Endothelial cell of umbilical vein (primary cell): ENCODE results near the gene WDR37. TPM values are rescaled to one million over a fixed set of nuclear protein-coding genes. Genes with fewer than 3 reads are reported as not detected.

Experiments used
- BruUV-seq: library from RNA; stranded (reverse); fragments of 400-500 nt; replicated peaks from 2 replicates; lab custom pipeline; 2021; lab: Mats Ljungman, UMichigan
- CTCF ChIA-PET: fragments of 300-600, 350-600 bp; sonication (Branson Sonifier 250); formaldehyde crosslinking; loops from one replicate; lab custom pipeline; 2021; ENCODE audit warnings: antibody characterized with exemption, inconsistent platforms; lab: Charles Lee
- POLR2A ChIA-PET: fragments of 300-600, 350-600 bp; sonication (Branson Sonifier 250); formaldehyde crosslinking; loops from one replicate; lab custom pipeline; 2021; ENCODE audit warnings: antibody characterized with exemption, inconsistent platforms; lab: Charles Lee
- DNase-seq: peaks from one replicate; pipeline ENCODE4 v3.0.0-alpha.2; 2011; ENCODE audit warnings: low read depth, low spot score
- FAIRE-seq: peaks from 2 replicates; lab custom pipeline; 2011; peaks lifted over from hg19 to GRCh38; lab: Jason Lieb, UNC
- H2AFZ ChIP-seq: 2 replicates; pipeline ENCODE4 v1.6.0; 2012; ENCODE audit warnings: low read depth, low read length, control low read depth, inconsistent platforms
- H3K27ac ChIP-seq: 2 replicates; pipeline ENCODE4 v1.5.1; 2011; ENCODE audit warnings: low read depth, mild to moderate bottlenecking, control low read depth, low read length, moderate library complexity; ENCODE audit not compliant: insufficient read depth
- H3K27me3 ChIP-seq, 2 experiments: 2 replicates each; pipeline versions ENCODE4 v1.6.0 to v1.6.1; 2011; ENCODE audit warnings: low read length in 2 of 2, mixed read lengths in 1 of 2; ENCODE audit not compliant: control insufficient read depth in 2 of 2, insufficient read depth in 2 of 2
- H3K36me3 ChIP-seq, 2 experiments: 2 replicates in 1 of 2; 3 replicates in 1 of 2; pipeline ENCODE4 v1.5.1; 2011; ENCODE audit warnings: low read length in 2 of 2, mild to moderate bottlenecking in 1 of 2, moderate library complexity in 1 of 2; ENCODE audit not compliant: control insufficient read depth in 2 of 2, insufficient read depth in 2 of 2; ENCODE audit errors: extremely low read depth in 1 of 2
- H3K4me1 ChIP-seq: 3 replicates; pipeline ENCODE4 v1.5.1; 2011; ENCODE audit warnings: mild to moderate bottlenecking, low read length; ENCODE audit not compliant: control insufficient read depth, insufficient read depth; ENCODE audit errors: extremely low read depth
- H3K4me2 ChIP-seq: 2 replicates; pipeline ENCODE4 v1.6.1; 2011; ENCODE audit warnings: low read length, control low read depth, mixed read lengths; ENCODE audit not compliant: insufficient read depth
- H3K4me3 ChIP-seq, 3 experiments: fragments of 200-600 bp in 1 of 3; sonication (generic), shearing (Covaris generic) in 1 of 3; replicated peaks in 1 of 3; 2 replicates each; pipeline ENCODE4 v1.5.1; 2011 to 2016; ENCODE audit warnings: control low read depth in 3 of 3, low read length in 3 of 3, mild to moderate bottlenecking in 2 of 3, inconsistent platforms in 1 of 3, low read depth in 1 of 3, moderate library complexity in 1 of 3; ENCODE audit not compliant: insufficient read depth in 1 of 3
- H3K79me2 ChIP-seq: 2 replicates; pipeline ENCODE4 v1.6.0; 2012; ENCODE audit warnings: low read length, inconsistent platforms; ENCODE audit not compliant: control insufficient read depth, insufficient read depth
- H3K9ac ChIP-seq: replicated peaks from 2 replicates; pipeline ENCODE3; 2011; ENCODE audit warnings: low read length, control low read depth; ENCODE audit not compliant: insufficient read depth; ENCODE audit errors: extremely low read depth
- H3K9me1 ChIP-seq: replicated peaks from 3 replicates; pipeline ENCODE4 v1.6.0; 2011; ENCODE audit warnings: mild to moderate bottlenecking, low read length; ENCODE audit not compliant: control insufficient read depth, insufficient read depth; ENCODE audit errors: extremely low read depth
- H3K9me3 ChIP-seq: replicated peaks from 2 replicates; pipeline ENCODE4 v1.5.1; 2012; ENCODE audit warnings: low read length, inconsistent platforms; ENCODE audit not compliant: control insufficient read depth, insufficient read depth
- H4K20me1 ChIP-seq: replicated peaks from 2 replicates; pipeline ENCODE3; 2011; ENCODE audit warnings: mild to moderate bottlenecking, low read length; ENCODE audit not compliant: control insufficient read depth, insufficient read depth; ENCODE audit errors: extremely low read depth
- CTCF ChIP-seq, 2 donors: IDR thresholded peaks; 1 replicate in 1 of 2; 2 replicates in 1 of 2; pipeline ENCODE4 v1.5.1; 2011; ENCODE audit warnings: low read length in 2 of 2, mild to moderate bottlenecking in 2 of 2, moderate library complexity in 2 of 2, control low read depth in 1 of 2, inconsistent platforms in 1 of 2, low read depth in 1 of 2; ENCODE audit not compliant: insufficient read depth in 1 of 2; ENCODE audit errors: extremely low read depth in 1 of 2
- EZH2 ChIP-seq: IDR thresholded peaks from 2 replicates; pipeline ENCODE4 v1.6.1; 2012; ENCODE audit warnings: borderline replicate concordance, low read depth, mild to moderate bottlenecking, moderate library complexity, low read length, inconsistent platforms; ENCODE audit not compliant: severe bottlenecking
- FOS ChIP-seq: IDR thresholded peaks from 2 replicates; pipeline ENCODE4 v1.6.1; 2011; ENCODE audit warnings: mild to moderate bottlenecking, low read length, moderate library complexity, borderline replicate concordance; ENCODE audit not compliant: insufficient read depth
- GATA2 ChIP-seq: IDR thresholded peaks from 2 replicates; pipeline ENCODE4 v1.7.0; 2011; ENCODE audit warnings: low read depth, mild to moderate bottlenecking, moderate library complexity, mixed read lengths, low read length; ENCODE audit not compliant: insufficient read length, insufficient read depth
- JUN ChIP-seq: IDR thresholded peaks from 2 replicates; pipeline ENCODE4 v1.6.1; 2011; ENCODE audit warnings: borderline replicate concordance, low read depth; ENCODE audit not compliant: insufficient read length, insufficient read depth
- MAX ChIP-seq: IDR thresholded peaks from 2 replicates; pipeline ENCODE4 v1.6.1; 2011; ENCODE audit not compliant: insufficient read depth, insufficient read length
- MYC ChIP-seq: IDR thresholded peaks from one replicate; pipeline ENCODE4 v1.6.1; 2011; ENCODE audit warnings: mild to moderate bottlenecking, low read depth, low read length
- POLR2A ChIP-seq: IDR thresholded peaks from 2 replicates; pipeline ENCODE4 v1.6.1; 2012; ENCODE audit warnings: low read depth, mild to moderate bottlenecking, control low read depth, low read length
- POLR2AphosphoS5 ChIP-seq: IDR thresholded peaks from 2 replicates; pipeline ENCODE4 v1.6.1; 2012; ENCODE audit warnings: low read depth, mild to moderate bottlenecking, control low read depth, low read length, moderate library complexity; ENCODE audit not compliant: insufficient read depth
- dilution Hi-C: fragments of 300-500 bp; cut with MboI; formaldehyde crosslinking; loops from one replicate; pipeline ENCODE4 v1.15.0; 2019; ENCODE audit warnings: low sequenced_read_pairs; ENCODE audit not compliant: extremely low pct_ligation_motif_present
- intact Hi-C: fragments of 100-400 bp; cut with micrococcal nuclease; formaldehyde crosslinking; loops from one replicate; pipeline ENCODE4 v1.10.0; 2022
- polyA plus RNA-seq, 4 experiments: library from polyadenylated mRNA; depleted of rRNA in 3 of 4; stranded (reverse) in 3 of 4; unstranded in 1 of 4; fragments of >200 nt; gene quantifications; 2 replicates each; pipeline versions ENCODE4 v1.2.1 to v1.2.3, GENCODE V29; 2011 to 2012; ENCODE audit warnings: missing spikeins in 1 of 4
- total RNA-seq: library from RNA; stranded (reverse); gene quantifications from 2 replicates; pipeline ENCODE4 v1.2.3, GENCODE V29; 2021

The WDR37 gene
- total and polyA plus RNA-seq, 2 donors (not counting 3 experiments of a cell fraction or from before 2014, with no cell fraction given): 21.7 to 25.5 TPM

- H3K4me1 ChIP-seq: no peaks in the 10 kb centered on the region
- H4K20me1 ChIP-seq: no peaks in the 10 kb centered on the region
- POLR2A ChIA-PET: no interaction called here
- H3K9ac ChIP-seq: no peak overlapping the region
- no peaks in the 10 kb centered on the region for H3K9me3 ChIP-seq
- H3K9me1 ChIP-seq: no peaks in the 10 kb centered on the region
- DNase-seq: no peak
- no peak overlapping the region for H3K4me3 ChIP-seq
- H3K27ac ChIP-seq: no peak overlapping the region
- H3K27me3 ChIP-seq: no peaks in the 10 kb centered on the region
- CTCF ChIA-PET: no interaction called here
- intact Hi-C loops (no loop called here), dilution Hi-C loops (no loop called here)
- no peak overlapping the region for H2AFZ ChIP-seq
- TF ChIP-seq GATA2: no peak
- TF ChIP-seq JUN: no peak
- TF ChIP-seq EZH2: no peak
- TF ChIP-seq POLR2A: no peak
- no peak for TF ChIP-seq FOS
- no peak for TF ChIP-seq MAX
- no TSS peak for BruUV-seq
- H3K4me2 ChIP-seq: no peak overlapping the region
- H3K79me2 ChIP-seq: no peaks in the 10 kb centered on the region
- FAIRE-seq: no peak
- H3K36me3 ChIP-seq: peaks cover 0 to 15% of the 10 kb centered on the region in 2 experiments
Observed at GRCh38 chr10:1132584-1132983, 76.4 kb downstream of the WDR37 start.

- Histone ChIP-seq H3K9ac (no peak overlapping the region), H3K36me3 (peaks cover 0 to 15% of the 10 kb centered on the region in 2 experiments), H3K27ac (no peak overlapping the region), H3K4me1 (no peaks in the 10 kb centered on the region), H3K4me3 (no peak overlapping the region), H3K9me3 (no peaks in the 10 kb centered on the region), H3K27me3 (peaks cover 0 to under 1% of the 10 kb centered on the region in 2 experiments), H3K4me2 (no peak overlapping the region), H3K79me2 (no peaks in the 10 kb centered on the region), H3K9me1 (no peaks in the 10 kb centered on the region), H2AFZ (no peak overlapping the region), H4K20me1 (no peaks in the 10 kb centered on the region)
- intact Hi-C loops (no loop called here), dilution Hi-C loops (no loop called here)
- FAIRE-seq: no peak
- TF ChIP-seq MAX (no peak), CTCF (IDR thresholded peaks at IDR 0.05; ENCODE audit: extremely low read depth in 1 of 2, insufficient read depth in 1 of 2, low read depth in 1 of 2, low read length in 2 of 2) (no peak), GATA2 (no peak), EZH2 (no peak), JUN (no peak), POLR2A (no peak), MYC (no peak), POLR2AphosphoS5 (no peak), FOS (no peak)
- POLR2A ChIA-PET: no interaction called here
- BruUV-seq: no TSS peak
- CTCF ChIA-PET: no interaction called here
- DNase-seq: no peak
Observed at GRCh38 chr10:1133495-1134045, 77.4 kb downstream of the WDR37 start.
